GM18526 (cell line): ENCODE measurements around the gene HIF1AN.

ENCODE experiments used
- POLR2A ChIP-seq: IDR thresholded peaks from 3 replicates; pipeline ENCODE4 v1.6.1; 2011; ENCODE audit not compliant: insufficient read length; ENCODE audit errors: extremely low read depth

The HIF1AN gene

DNA sequence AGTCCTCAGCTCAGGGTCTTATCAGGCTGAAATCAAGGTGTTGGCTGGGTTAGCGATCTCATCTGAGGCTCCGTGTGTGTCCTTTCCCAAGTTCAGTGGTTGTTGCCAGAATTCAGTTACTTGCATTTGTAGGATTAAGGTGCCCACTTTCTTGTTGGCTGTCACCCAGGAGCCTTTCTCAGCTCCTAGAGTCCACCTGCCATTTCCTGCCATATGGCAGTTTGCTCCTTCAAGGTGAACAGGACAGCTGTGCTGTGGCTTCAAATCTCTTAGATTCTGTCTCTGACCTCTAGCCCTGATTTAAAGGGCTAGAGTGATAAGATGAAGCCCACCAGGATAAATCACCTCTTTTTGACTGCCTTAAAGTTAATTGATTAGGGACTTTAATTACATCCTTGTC is 1.0 kb upstream of the HIF1AN start:
- TF ChIP-seq POLR2A = no peak

DNA sequence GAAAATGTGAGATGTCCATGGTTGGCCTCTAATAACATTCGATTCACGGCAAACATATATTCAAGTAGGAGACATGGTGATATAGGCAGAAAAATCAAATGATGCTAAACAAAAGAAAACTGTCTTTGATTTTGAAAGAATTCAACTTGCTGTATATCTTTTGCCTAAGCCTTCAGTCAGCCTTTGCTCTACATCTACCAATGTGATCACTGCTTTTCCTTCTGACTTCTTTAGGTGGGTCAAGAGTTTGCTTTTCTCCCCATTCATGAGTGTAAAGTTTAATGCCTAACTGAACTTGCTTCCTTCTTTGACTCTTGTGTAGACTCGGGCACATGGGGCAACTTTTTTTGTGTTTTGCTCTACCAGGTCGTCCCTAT is 417 bp upstream of the HIF1AN start:
- TF ChIP-seq POLR2A = no peak

DNA sequence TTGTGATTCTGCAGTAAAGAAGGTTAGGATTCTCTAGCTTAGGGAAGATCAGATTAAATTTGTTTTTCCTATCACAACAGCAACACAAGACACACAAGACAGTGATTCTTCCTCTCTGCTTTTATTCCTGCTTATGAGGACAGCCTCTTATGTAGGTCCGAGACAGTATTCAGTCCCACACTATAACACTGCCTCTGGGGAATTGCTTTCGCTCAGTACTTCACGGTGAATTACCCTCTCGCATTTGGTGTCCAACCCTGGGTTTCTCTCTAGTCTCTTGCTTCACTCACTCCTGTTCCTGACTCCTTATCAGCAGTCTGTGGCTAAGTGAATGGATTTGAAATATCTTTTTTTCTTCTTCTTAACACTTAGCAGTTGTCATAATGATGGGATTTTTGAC is 1.7 kb downstream of the HIF1AN start:
- no peak for TF ChIP-seq POLR2A

DNA sequence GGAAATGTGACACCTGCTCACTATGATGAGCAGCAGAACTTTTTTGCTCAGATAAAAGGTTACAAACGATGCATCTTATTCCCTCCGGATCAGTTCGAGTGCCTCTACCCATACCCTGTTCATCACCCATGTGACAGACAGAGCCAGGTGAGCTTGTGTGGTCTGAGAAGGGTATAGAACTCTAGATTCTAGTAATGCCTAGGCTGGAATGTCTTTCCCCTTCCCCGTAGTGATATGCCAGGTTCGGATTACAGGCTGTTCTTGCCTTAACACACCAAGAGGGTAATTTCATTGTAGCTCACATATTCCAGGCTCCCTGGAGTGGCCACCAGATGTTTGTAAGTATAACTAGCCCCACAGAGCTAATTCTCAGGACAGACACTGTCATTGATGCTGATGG is 9.2 kb downstream of the HIF1AN start:
- no peak for TF ChIP-seq POLR2A

DNA sequence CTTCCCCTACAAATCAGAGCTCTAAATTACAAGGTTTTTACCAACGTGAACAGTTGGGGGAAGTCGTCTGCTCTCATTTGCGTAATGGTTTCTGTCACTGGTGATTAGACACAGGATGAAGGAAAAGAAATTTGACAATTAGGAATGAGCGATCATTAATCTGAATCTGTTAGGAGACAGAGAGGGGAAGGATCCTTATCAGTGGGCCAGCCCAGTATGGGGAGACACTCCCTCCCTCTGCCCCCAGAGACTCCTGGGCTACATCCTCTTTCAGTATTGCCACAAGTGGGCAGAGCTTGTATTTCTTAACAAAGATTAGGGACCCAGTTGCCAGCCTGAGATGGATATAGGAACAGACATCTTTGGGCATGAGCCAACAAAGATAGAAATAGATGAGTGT is 15.5 kb downstream of the HIF1AN start:
- TF ChIP-seq POLR2A = no peak

DNA sequence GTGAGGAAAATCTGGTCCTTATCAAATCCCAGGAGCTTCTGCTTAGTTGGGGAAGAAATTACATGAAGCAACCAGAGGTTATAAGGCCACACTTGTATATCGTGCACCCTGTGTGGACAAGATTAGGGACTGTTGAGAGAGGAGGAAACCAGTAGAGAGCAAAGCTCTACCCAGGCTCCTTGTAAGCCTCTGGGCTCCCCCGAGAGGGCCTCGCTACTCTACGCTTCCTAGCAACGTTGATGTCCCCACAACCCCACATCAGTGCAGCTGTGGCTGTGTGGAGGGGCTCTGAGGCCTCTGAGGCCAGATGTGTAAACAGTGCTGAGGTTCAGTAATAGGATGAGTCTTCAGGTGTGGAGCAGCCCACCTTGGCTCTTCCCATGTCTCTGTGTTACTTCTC is 16.0 kb downstream of the HIF1AN start:
- TF ChIP-seq POLR2A = no peak

DNA sequence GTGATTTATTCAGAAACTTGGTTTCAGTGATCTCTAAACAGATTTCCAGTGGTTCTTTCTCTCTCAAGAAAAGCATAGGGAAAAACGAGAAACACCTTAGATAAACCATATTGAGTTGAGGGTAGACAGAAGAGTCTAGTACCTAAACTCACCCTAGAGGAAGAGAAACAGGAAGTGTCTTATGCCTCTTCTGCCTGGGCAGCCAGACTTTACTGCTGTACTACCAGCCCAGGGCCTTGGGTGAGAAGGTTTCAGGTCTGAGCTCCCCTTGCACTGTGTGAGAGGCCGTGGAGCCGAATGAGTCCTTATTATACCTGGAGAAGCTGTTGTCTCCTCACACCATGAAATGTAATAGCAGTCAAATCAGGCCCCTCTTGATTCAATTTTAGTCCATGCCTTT is 18.2 kb downstream of the HIF1AN start:
- no peak for TF ChIP-seq POLR2A

DNA sequence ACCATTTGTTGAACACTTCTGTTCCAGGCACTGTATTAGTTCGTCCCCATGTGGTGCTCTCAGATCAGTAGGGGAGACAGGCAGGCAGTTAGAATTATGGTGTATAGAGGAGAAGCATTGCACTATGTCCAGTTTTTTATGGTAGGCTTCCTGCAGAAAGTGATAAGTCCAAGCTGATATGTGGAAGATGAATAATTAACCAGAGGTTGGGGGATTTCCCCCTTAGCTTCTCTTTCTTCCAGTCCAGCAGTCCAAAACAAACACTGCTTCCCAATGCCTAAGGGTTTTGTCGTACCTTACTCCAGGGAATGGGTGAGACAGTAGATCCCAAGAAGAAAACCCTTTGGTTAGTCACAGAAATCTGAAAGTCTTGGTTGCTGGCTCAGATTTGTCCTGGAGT is 19.2 kb downstream of the HIF1AN start:
- no peak for TF ChIP-seq POLR2A

DNA sequence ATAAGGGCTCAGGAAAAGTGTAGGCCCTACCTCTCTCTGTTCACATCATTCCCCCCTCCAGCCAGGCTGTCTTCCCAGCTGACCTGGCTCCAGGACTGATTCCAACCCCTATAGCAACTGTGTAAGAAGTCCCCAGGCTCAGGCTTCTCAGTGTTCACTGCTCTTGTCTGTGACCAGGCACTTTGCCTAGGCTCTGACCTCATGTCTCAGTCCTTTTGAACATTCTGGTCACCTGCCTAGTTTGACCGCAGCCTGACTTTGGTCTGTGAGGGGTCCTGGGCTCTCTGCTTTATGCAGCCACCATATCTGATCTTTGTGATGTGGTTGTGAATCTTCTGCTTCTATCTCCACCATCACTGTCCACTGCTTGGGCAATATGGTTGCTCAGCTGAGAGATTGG is 24.5 kb downstream of the HIF1AN start:
- TF ChIP-seq POLR2A = no peak

DNA sequence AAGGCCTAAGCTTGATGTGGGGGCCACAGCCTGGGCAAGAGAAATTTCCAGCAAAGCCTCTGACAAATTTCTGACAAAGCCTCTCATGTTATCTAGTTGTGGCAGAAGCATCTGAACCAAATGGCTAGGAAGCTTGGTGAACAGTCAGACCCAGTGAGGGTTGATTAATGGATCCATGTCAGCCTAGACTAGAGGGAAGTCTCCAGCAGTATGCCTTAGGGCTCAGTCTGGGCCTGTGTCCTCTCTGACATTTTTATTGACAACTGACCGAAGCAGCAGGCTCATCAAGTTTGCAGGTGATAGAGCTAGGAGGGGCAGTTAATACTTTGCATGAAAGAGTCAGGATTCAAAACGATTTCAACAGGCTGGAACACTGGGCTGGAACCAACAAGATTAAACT is 25.3 kb downstream of the HIF1AN start:
- no peak for TF ChIP-seq POLR2A

DNA sequence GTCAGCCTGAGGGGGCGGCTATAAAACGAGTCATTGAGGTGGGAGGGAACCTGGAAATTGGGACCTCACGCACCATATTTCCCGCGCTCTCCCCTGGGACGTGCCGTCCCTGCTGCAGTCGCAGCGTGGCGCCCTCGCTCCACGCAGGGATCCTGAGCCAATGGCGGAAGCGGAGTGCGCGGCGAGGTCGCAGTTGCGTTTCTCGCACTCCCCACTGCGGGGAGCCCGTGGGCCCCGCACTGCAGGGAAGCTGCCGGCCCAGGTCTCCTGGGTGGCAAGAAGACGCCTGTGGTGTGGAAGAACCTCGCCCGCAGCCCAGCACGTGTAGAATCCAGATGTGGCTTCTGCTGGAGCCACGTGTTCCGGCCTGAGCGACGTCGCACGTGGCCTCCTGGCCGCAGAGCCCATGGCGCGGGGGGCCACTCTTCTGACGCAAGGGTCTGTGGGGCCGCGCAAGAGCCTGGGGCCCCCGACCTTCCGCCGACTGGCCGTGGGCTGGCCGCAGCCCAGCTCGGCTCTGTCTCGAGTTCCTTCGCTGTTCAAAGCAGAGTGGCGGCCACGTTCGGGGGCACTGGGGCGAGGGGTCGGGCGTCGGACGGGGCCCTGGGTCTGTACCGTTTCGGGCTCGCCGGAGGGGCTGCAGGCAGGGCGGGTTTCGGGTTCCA is 26.4 kb downstream of the HIF1AN start:
- TF ChIP-seq POLR2A = no peak

DNA sequence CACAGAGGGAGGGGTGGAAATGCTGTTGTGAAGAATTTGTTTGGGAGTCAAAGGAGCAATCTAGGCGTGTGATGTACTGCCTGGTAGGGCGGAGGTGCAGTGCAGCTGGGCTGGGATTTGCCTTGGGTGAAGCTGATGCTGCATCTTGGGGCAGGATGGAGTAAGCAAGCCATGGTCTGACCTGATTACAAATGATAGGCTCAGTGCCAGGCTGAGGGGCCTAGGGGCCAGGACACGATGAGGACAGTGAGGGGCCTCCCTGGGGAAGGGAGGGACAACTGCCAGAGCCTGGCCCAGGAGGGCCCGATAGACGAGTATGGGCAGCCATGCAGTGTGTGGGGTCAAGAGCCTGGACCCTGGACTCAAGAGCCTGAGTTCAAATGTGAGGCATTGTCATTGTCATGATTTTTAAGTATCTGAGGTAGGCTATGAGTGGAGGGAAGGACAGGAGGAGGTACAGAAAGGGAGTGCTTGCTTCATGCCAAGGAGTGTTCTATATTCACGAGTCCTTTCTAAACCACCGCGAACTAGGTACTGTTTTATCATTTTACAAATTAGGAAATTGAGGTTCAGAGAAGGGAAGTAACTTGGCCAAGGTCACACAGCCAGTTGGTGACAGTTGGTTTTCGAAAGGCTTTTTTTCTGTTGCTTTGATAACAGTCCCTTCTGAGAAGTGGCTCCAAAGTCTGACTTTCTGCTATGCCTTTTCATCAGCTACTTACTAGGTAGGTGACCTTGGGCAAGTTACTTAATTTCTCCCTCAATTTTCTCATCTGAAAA is 29.7 kb downstream of the HIF1AN start:
- TF ChIP-seq POLR2A = no peak

DNA sequence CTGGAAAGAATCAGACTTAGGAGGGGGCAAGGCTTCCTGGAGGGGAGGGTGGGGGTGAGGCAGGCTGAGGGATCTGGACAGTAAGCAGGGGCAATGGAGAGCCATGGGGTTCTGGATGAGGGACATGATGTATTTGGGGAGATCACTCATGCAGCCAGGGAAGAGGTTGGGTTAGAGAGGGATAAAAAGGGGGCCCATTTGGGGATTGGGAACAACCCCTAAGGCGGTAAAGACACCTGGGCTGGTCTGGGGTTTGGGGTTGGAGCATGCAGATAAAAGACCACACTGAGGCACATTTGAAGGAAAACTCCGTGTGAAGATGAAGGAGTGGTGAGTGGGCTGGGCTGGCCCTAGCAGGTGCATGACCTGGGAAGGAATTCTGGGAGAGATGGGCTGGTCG is 30.8 kb downstream of the HIF1AN start:
- no peak for TF ChIP-seq POLR2A

DNA sequence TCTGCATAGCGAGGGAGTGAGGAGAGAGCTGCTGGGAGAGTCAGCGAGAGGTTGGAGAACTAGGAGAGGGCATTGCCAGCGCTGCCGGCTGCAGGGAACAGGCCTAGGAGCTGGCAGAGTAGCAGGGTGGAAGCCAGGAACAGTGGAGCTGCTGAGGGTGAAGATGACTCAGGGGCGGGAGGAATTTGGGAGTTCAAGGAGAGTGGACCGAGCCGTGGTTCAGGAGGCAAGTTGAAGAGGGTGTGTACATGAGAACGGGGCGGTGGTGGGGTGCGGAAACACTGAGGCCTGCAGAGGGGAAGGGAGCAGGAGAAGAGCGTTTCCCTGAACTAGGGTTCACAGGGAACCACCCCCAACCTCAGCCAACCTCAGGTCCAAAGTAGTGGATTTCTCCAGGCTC is 31.5 kb downstream of the HIF1AN start:
- no peak for TF ChIP-seq POLR2A

DNA sequence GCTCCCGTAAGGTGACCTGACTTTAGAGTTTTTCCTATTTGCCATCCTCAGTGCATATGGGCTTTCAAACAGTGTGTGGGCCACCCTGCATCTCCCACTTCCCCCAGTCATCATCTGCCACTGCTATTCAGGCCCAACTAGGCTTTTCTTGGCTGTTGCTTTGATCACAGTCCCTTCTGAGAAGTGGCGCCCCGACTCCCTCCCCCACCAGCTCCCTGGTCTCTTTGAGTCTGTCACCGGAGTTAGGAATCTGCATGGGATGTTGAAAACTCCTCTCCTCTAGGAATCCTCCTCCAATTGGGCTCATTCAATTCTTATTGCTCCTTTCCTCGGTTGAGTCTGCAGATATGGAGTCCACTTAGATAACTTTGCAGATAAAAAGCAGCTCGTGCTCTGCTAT is 32.1 kb downstream of the HIF1AN start:
- no peak for TF ChIP-seq POLR2A

DNA sequence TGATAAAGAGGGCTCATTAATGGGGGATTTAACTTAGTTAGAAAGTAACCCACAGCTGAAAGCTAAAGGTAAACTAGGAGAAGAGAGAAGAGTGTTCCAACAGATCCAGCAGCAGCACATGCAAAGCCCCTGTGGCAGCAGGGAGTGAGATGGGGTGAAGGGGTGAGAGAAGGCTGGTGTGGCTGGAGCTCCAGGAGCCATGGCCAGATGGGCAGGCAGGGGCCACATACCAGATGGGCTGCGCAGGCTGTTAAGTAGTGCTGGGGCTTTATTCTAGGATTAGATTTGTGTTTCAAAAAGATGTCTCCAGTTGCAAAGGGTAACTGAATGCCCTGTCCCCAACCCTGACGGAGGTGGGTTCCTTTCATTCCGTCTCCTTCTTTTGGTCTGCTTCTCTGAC is 33.2 kb downstream of the HIF1AN start:
- TF ChIP-seq POLR2A = no peak
